Type B pancreatic cell (in vitro differentiated cells): ENCODE results near the gene GPBP1. TPM values are rescaled to one million over a fixed set of nuclear protein-coding genes. Genes with fewer than 3 reads are reported as not detected.
"Not testable (repeated sequence)": the region's sequence is repeated elsewhere in the genome, so short reads cannot be mapped to it uniquely, and the experiment has no call there.

Experiments
- DNase-seq: peaks from one replicate; pipeline ENCODE4 v3.0.0; 2021; ENCODE audit warnings: mixed read lengths; ENCODE audit not compliant: unreplicated experiment; ENCODE audit errors: extremely low spot score
- H3K27ac Mint-ChIP-seq: 2 replicates; pipeline ENCODE4 v1.8.0; 2021; ENCODE audit warnings: mild to moderate bottlenecking, mixed read lengths
- H3K27me3 Mint-ChIP-seq: 2 replicates; pipeline ENCODE4 v1.8.0; 2021; ENCODE audit warnings: mixed read lengths
- H3K36me3 Mint-ChIP-seq: 2 replicates; pipeline ENCODE4 v1.8.0; 2021; ENCODE audit warnings: mixed read lengths
- H3K4me1 Mint-ChIP-seq: one replicate; pipeline ENCODE4 v1.8.0; 2021; ENCODE audit warnings: mixed read lengths; ENCODE audit not compliant: unreplicated experiment
- H3K4me3 Mint-ChIP-seq: 2 replicates; pipeline ENCODE4 v1.8.0; 2021; ENCODE audit warnings: mild to moderate bottlenecking, mixed read lengths
- H3K9me3 Mint-ChIP-seq: 2 replicates; pipeline ENCODE4 v1.8.0; 2021; ENCODE audit warnings: mixed read lengths
- total RNA-seq: library from RNA; stranded (reverse); gene quantifications from 2 replicates; pipeline ENCODE4 v1.2.1, GENCODE V29; 2021; ENCODE audit warnings: low replicate concordance
- TF ChIP-seq, protein P1 (sequence below): fragments of 200-600 bp; sonication (generic); conservative IDR thresholded peaks from 2 replicates; pipeline ENCODE4 v1.5.0; 2021; ENCODE audit warnings: antibody characterized with exemption, mild to moderate bottlenecking

The GPBP1 gene
- total RNA-seq, 1 donor from 2014 or later, result 102 TPM

DNA sequence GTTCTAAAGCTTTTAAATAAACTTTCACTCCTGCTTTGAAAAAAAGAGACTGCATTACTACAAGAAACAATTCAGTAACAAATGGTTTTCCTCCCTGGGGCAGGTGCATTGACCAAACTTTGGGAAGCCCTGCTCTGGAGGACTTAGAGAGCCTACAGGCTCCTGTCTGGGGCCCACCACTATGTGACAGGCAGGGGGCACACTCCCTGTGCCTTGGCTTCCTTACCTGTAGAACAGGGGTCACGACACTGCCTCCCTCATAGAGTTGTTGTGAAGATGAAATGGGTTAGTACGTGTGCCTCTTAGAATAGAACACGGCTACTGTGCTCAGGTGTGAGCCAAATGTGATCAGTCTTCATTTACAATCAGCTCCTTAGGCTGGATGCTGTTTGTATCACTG, 130.1 kb downstream of the GPBP1 start:
- no peaks in the 10 kb centered on the region for H3K36me3 Mint-ChIP-seq
- no peak for DNase-seq
- peaks cover 5% of the 10 kb centered on the region for H3K9me3 Mint-ChIP-seq
- no peak overlapping the region for H3K4me3 Mint-ChIP-seq
- TF ChIP-seq, protein P1, sequence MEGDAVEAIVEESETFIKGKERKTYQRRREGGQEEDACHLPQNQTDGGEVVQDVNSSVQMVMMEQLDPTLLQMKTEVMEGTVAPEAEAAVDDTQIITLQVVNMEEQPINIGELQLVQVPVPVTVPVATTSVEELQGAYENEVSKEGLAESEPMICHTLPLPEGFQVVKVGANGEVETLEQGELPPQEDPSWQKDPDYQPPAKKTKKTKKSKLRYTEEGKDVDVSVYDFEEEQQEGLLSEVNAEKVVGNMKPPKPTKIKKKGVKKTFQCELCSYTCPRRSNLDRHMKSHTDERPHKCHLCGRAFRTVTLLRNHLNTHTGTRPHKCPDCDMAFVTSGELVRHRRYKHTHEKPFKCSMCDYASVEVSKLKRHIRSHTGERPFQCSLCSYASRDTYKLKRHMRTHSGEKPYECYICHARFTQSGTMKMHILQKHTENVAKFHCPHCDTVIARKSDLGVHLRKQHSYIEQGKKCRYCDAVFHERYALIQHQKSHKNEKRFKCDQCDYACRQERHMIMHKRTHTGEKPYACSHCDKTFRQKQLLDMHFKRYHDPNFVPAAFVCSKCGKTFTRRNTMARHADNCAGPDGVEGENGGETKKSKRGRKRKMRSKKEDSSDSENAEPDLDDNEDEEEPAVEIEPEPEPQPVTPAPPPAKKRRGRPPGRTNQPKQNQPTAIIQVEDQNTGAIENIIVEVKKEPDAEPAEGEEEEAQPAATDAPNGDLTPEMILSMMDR, result no peak
- H3K4me1 Mint-ChIP-seq, result peaks cover 21% of the 10 kb centered on the region
- H3K27ac Mint-ChIP-seq, result no peak overlapping the region
- no peaks in the 10 kb centered on the region for H3K27me3 Mint-ChIP-seq

DNA sequence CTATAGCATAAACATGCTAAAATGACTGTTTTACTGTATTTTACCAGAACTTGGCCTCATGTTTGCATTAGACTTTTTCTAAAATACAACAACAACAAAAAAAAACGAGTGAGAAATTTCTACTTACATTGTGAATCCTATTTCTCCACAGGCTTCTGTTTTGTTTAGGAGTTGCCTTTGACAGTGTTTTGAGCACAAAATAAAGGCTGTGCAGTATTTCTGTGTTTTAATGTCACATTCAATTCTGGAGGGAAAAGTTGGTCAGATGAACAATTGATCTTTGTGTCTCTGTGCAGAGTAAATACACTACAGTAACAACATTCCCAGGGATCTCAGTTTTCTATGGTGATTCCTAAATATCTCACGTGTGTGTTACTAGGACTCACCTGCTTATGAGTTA, 131.1 kb downstream of the GPBP1 start:
- peaks cover 7% of the 10 kb centered on the region for H3K9me3 Mint-ChIP-seq
- DNase-seq, result no peak
- no peaks in the 10 kb centered on the region for H3K36me3 Mint-ChIP-seq
- H3K4me1 Mint-ChIP-seq, result peaks cover 17% of the 10 kb centered on the region
- TF ChIP-seq, protein P1, result no peak
- H3K27ac Mint-ChIP-seq, result no peak overlapping the region
- H3K27me3 Mint-ChIP-seq, result no peaks in the 10 kb centered on the region
- no peak overlapping the region for H3K4me3 Mint-ChIP-seq

DNA sequence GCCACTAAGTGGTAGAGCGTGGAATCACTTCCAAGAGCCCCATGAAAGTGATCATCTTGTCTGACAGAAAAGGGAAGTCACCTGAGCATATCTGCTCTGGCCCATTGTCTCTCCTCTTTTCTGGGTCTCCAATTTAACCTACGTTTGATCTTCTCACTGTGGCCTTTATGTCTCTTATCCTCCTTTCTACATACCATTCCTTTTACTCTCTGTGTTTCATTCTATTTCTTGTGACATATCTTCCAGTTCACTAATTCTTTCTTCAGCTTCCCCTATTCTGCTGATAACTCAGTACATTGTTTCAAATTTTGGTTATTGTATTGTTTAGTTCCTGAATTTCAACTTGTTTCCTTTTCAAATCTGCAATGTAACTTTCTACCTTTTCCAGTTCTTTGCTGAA, 132.5 kb downstream of the GPBP1 start:
- Mint-ChIP-seq H3K4me1 (peaks cover 9% of the 10 kb centered on the region), H3K9me3 (peaks cover 14% of the 10 kb centered on the region), H3K36me3 (no peaks in the 10 kb centered on the region), H3K27ac (no peak overlapping the region), H3K27me3 (no peaks in the 10 kb centered on the region), H3K4me3 (no peak overlapping the region)
- no peak for DNase-seq
- TF ChIP-seq, protein P1, result no peak

DNA sequence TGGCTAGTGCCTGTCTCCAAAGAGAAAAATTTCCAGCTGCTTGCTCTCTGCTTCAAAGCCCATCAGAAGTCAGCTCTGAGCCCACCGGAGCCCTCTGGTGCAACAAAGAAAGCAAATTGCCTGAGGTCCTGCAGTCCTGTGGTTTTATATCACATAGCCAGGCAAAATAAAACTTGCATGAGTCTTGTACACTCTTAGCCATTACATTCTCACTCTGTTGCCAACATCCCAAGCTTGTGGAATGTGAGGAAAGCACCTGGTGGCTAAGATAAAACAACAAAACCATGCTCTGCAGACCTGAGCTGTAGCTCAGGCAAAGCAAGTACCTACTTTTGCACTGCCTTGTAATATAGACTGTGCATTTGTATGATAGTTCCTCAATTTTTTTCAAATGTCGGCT, 133.7 kb downstream of the GPBP1 start:
- TF ChIP-seq, protein P1, result no peak
- no peak overlapping the region for H3K4me3 Mint-ChIP-seq
- H3K9me3 Mint-ChIP-seq, result peaks cover 14% of the 10 kb centered on the region
- no peaks in the 10 kb centered on the region for H3K36me3 Mint-ChIP-seq
- H3K27me3 Mint-ChIP-seq, result no peaks in the 10 kb centered on the region
- H3K4me1 Mint-ChIP-seq, result peaks cover 9% of the 10 kb centered on the region
- no peak overlapping the region for H3K27ac Mint-ChIP-seq
- DNase-seq, result no peak

DNA sequence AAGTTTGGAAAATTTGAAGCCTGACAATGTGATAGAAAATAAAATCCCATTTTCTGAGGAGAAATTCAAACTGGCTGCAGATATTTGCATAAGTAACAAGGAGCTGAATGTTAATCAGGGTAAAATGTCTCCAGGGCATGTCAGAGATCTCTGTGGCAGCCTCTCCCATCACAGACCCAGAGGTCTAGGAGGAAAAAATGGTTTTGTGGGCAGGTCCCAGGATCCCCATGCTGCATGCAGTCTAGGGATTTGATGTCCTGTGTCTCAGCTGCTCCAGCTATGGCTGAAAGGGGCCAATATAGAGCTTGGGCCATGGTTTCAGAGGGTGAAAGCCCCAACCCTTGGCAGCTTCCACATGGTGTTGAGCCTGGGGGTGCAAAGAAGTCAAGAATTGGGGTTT, 135.2 kb downstream of the GPBP1 start:
- not testable (repeated sequence) for H3K4me1 Mint-ChIP-seq, H3K27me3 Mint-ChIP-seq, DNase-seq, H3K27ac Mint-ChIP-seq, H3K4me3 Mint-ChIP-seq, H3K36me3 Mint-ChIP-seq
- H3K9me3 Mint-ChIP-seq, result peaks cover 14% of the 10 kb centered on the region

DNA sequence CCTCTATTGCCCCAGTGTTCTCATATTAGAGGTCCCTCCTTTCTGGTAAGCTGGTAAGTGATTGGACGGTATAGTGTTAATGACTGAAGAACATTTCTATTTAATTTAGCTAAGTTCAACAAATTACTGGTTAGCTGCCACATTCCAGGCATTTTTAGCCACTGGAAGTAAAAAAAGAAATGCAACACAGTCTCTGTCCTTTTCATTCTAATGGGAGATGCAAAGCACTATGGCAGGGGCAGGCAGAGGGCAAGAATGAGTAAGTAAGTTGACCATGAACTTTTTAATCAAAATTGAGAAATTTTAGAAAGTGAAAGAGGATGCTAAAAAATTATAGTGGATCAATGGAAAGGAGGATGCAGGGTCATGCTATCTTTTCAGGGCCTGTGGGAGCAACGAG, 137.4 kb downstream of the GPBP1 start:
- Mint-ChIP-seq H3K4me3 (no peak overlapping the region), H3K27me3 (no peaks in the 10 kb centered on the region), H3K4me1 (no peaks in the 10 kb centered on the region), H3K27ac (no peak overlapping the region), H3K9me3 (peaks cover 14% of the 10 kb centered on the region), H3K36me3 (no peaks in the 10 kb centered on the region)
- TF ChIP-seq, protein P1, result no peak
- no peak for DNase-seq
